Muscle of leg (tissue), 11 donors: ENCODE data around the gene BCAS1. TPM values are rescaled to one million over a fixed set of nuclear protein-coding genes. Genes with fewer than 3 reads are reported as not detected.

Experiments used
- DNase-seq: peaks from one replicate; pipeline ENCODE4 v3.0.0; 2013
- H3K27ac ChIP-seq: one replicate; pipeline ENCODE4 v1.5.1; 2013; ENCODE audit warnings: mild to moderate bottlenecking, low read length, control low read depth
- H3K27me3 ChIP-seq: one replicate; pipeline ENCODE4 v1.6.1; 2013; ENCODE audit warnings: low read length; ENCODE audit not compliant: control insufficient read depth, insufficient read depth
- H3K36me3 ChIP-seq: one replicate; pipeline ENCODE4 v1.6.1; 2013; ENCODE audit warnings: low read length; ENCODE audit not compliant: control insufficient read depth, insufficient read depth
- H3K4me1 ChIP-seq: one replicate; pipeline ENCODE4 v1.6.1; 2013; ENCODE audit warnings: low read length; ENCODE audit not compliant: control insufficient read depth, insufficient read depth
- H3K4me3 ChIP-seq: one replicate; pipeline ENCODE4 v1.5.1; 2013; ENCODE audit warnings: low read length, control low read depth
- H3K9me3 ChIP-seq: replicated peaks from 2 replicates; pipeline ENCODE4 v1.6.1; 2013; ENCODE audit warnings: low read depth, low read length; ENCODE audit not compliant: control insufficient read depth
- WGBS: methylation state at CpG from one replicate; pipeline ENCODE4 v1.1.5; 2013; ENCODE audit warnings: missing lambda C conversion rate; ENCODE audit not compliant: insufficient coverage; 5-methylcytosine and 5-hydroxymethylcytosine counted together
- polyA plus RNA-seq, 8 donors: library from polyadenylated mRNA; unstranded; fragments of 120-200 nt; gene quantifications; one replicate each; pipeline versions ENCODE4 v1.2.1 to v1.2.3, GENCODE V29; 2013; ENCODE audit warnings: inconsistent platforms in 1 of 8, low replicate concordance in 1 of 8; ENCODE audit not compliant: insufficient read length in 8 of 8, insufficient read depth in 1 of 8
- total RNA-seq: library from RNA; stranded (reverse); fragments of 120-200 nt; gene quantifications from one replicate; pipeline ENCODE4 v1.2.4, GENCODE V29; 2013

Gene BCAS1
- total and polyA plus RNA-seq, 9 donors = 2.6 to 11.4 (median 5.4) TPM

DNA sequence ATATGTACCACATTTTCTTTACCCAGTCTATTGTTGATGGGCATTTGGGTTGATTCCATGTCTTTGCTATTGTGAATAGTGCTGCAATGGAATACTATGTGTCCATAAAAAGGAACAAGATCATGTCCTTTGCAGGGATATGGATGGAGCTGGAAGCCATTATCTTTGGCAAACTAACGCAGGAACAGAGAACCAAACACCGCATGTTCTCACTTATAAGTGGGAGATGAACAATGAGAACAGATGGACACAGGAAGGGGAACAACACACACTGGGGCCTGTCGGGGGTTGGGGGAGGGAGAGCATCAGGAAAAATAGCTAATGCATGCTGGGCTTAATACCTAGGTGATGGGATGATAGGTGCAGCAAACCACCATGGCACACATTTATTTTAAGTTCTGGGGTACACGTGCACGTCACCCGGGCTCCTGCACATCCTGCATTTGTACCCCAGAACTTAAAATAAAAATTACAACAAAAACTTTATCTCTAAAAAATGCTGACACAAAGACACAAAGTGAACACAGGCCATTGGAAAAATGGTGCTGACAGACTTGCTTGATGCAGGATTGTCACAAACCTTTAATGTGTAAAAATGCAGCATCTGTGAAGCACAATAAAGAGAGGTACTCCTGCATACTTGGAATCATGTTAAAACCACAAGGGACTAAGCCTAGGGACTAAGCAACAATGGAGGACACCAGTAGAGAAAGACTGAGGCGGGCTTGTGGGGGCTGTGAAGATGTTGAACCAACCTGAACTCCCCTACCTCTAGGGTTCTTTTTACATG, 48.8 kb downstream of the BCAS1 start:
- Histone ChIP-seq H3K4me3 (no peak overlapping the region), H3K36me3 (no peaks in the 10 kb centered on the region), H3K27ac (no peak overlapping the region), H3K4me1 (no peaks in the 10 kb centered on the region), H3K27me3 (no peaks in the 10 kb centered on the region), H3K9me3 (no peaks in the 10 kb centered on the region)
- DNase-seq = no peak
- no CpG with 5 or more reads among the region's 7 CpGs for WGBS

DNA sequence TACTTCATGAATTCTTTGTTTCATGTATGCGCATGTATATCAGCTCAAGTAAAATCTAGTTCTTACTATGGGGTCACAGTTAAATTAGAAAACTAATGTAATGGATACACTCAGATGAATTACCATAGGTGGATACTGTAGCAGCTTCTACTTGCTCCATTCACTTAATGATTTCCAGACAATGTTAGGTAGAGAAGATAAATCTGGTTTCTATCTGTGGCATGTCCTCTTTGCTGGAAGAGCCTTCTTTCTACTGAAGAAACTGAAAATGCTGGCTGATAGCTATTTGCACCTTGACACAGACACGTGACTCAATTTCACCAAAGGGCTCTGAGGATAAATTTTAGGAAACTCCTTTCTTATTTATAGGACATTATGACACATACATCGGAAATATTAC, 49.5 kb downstream of the BCAS1 start:
- Histone ChIP-seq H3K36me3 (no peaks in the 10 kb centered on the region), H3K4me1 (no peaks in the 10 kb centered on the region), H3K9me3 (no peaks in the 10 kb centered on the region), H3K27me3 (no peaks in the 10 kb centered on the region), H3K27ac (no peak overlapping the region), H3K4me3 (no peak overlapping the region)
- no peak for DNase-seq
- no CpG with 5 or more reads among the region's 3 CpGs for WGBS

DNA sequence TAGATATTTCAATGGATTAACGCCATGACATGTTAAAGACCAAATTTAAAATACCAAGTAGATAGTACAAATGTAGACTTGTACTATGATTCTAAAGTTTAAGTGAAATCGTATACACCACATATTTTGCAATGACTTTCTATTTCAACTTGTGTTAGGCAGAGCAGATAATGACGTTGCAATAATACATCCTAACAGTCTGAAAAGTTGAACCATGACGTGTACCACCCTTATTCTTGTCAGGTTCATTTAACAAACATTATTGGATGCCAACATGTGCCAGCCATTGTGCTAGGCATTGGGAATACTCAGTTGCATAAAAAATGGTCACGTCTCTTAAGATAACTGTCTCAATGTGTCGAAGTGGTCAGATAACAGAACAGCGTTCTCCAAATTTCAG, 50.0 kb downstream of the BCAS1 start:
- DNase-seq = no peak
- no peaks in the 10 kb centered on the region for H3K4me1 ChIP-seq

DNA sequence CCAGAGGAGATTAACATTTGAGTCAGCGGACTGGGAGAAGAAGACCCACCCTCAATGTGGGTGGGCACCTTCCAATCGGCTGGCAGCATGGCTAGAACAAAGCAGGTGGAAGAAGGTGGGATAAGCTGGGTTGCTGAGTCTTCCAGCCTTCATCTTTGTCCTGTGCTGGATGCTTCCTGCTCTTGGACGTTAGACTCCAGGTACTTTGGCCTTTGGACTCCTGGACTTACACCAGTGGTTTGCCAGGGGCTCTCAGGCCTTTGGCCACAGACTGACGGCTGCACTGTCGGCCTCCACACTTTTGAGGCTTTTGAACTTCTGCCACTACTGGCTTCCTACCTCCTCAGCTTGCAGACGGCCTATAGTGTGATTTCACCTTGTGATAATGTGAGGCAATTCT, 50.8 kb downstream of the BCAS1 start:
- Histone ChIP-seq H3K36me3 (no peaks in the 10 kb centered on the region), H3K9me3 (no peaks in the 10 kb centered on the region), H3K4me3 (no peak overlapping the region), H3K27ac (no peak overlapping the region), H3K4me1 (peaks cover 1% of the 10 kb centered on the region), H3K27me3 (no peaks in the 10 kb centered on the region)
- DNase-seq = no peak
- 96% methylated on average over 2 of the region's 6 CpGs for WGBS

More for the DNA sequence above, 50.0 kb downstream of the BCAS1 start:
- H3K9me3 ChIP-seq = no peaks in the 10 kb centered on the region
- no CpG with 5 or more reads among the region's 7 CpGs for WGBS
- no peak overlapping the region for H3K4me3 ChIP-seq
- H3K27ac ChIP-seq = no peak overlapping the region
- no peaks in the 10 kb centered on the region for H3K36me3 ChIP-seq
- no peaks in the 10 kb centered on the region for H3K27me3 ChIP-seq

DNA sequence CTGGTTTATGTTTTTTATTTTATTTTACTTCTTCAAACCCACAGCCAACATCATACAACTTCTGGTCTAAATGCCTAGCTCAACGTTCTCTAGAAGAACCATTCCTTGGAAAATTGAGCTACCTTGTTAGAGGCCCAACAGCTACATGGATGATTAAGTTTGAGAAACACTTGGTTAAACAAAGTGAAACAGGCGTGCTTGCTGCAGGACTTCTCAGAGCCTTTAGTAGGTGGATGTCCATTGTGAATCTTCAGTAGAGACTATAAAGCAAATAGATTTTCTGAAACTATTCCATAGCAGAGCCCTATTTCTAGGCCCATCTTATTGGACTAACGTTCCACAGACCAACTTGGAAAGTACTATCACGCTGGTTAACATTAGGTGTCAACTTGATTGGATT, 51.3 kb downstream of the BCAS1 start:
- DNase-seq = no peak
- Histone ChIP-seq H3K4me3 (no peak overlapping the region), H3K27me3 (no peaks in the 10 kb centered on the region), H3K36me3 (no peaks in the 10 kb centered on the region), H3K27ac (no peak overlapping the region), H3K4me1 (peaks cover 3% of the 10 kb centered on the region), H3K9me3 (no peaks in the 10 kb centered on the region)
- 100% methylated on average over 1 of the region's 4 CpGs for WGBS

DNA sequence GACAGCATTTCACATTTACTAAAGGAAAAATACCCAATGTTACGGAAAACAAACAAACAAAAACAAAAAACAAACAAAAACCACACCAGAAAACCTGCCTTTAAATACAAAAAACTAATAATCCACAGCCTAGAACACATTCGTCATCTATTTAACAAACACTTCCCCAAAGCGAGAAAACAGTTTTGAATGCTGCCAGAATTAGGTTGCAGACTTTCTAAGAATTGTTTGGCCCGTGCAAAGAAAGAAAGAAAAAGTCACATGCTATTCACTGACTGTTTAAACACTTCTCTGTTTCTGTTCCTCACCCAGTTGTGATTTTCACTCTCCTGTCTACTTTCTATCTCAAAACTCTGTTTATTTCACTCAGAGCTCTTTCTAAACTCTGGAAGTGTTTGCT, 52.5 kb downstream of the BCAS1 start:
- Histone ChIP-seq H3K36me3 (no peaks in the 10 kb centered on the region), H3K4me3 (no peak overlapping the region), H3K27me3 (no peaks in the 10 kb centered on the region), H3K27ac (no peak overlapping the region), H3K9me3 (no peaks in the 10 kb centered on the region), H3K4me1 (peaks cover 3% of the 10 kb centered on the region)
- 79% methylated on average over 3 of the region's 4 CpGs for WGBS
- peak; percentile 72 for DNase-seq

DNA sequence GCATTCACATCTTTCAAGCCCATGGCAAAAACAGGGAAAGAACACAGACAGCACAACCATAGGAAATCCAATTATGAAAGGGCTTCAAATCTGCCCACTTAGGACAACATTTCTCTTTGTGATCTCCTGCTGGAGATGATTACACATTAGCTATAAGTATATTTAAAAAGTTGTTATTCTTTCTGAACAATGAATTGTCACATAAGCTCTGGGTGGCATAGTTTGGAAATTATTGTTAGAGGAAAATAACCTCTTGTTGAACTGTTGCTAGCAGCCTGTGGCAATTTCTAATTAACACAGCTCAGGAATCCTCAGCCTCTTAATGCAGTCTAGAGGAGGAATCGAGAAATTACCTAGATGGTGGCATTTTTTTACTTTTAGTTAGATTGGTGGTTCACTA, 54.9 kb downstream of the BCAS1 start:
- H3K4me1 ChIP-seq = peaks cover 3% of the 10 kb centered on the region
- H3K4me3 ChIP-seq = no peak overlapping the region

DNA sequence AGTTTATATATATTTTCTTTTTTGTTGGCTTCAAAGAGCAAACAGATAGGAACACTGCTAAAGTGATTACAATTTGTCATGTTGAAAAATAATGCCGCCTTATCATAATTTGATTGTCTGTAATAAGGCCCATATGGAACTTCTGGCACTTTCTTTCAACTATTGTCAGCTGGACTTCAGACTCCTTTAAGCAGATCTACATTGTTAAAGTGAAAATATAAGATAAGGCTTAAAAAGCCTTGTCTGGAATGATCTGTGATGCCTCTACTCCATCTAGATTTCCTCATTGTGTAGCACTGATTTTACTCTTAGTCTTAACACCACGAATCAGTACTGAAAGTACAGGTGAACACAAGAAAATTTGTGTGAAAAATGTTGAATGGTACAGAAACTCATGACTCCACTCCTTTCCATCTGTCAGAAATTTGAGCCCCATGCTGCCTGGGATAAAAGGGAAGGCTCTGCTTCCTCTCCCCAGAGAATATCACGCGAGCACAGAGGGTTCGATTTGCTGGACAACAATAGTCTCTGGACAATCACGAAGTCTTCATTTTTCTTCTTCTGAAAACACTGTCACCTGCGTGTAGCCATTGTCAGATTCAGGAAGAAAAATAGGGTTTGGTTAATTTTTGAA, 56.0 kb downstream of the BCAS1 start:
- Histone ChIP-seq H3K27me3 (no peaks in the 10 kb centered on the region), H3K36me3 (no peaks in the 10 kb centered on the region), H3K27ac (no peak overlapping the region), H3K4me1 (peaks cover 3% of the 10 kb centered on the region), H3K9me3 (no peaks in the 10 kb centered on the region), H3K4me3 (no peak overlapping the region)
- WGBS = no CpG with 5 or more reads among the region's 7 CpGs
- DNase-seq = peak; percentile 21

More for the DNA sequence above, 54.9 kb downstream of the BCAS1 start:
- WGBS = no CpG with 5 or more reads among the region's 1 CpG
- H3K9me3 ChIP-seq = no peaks in the 10 kb centered on the region
- H3K36me3 ChIP-seq = no peaks in the 10 kb centered on the region
- no peak for DNase-seq
- no peaks in the 10 kb centered on the region for H3K27me3 ChIP-seq
- no peak overlapping the region for H3K27ac ChIP-seq

DNA sequence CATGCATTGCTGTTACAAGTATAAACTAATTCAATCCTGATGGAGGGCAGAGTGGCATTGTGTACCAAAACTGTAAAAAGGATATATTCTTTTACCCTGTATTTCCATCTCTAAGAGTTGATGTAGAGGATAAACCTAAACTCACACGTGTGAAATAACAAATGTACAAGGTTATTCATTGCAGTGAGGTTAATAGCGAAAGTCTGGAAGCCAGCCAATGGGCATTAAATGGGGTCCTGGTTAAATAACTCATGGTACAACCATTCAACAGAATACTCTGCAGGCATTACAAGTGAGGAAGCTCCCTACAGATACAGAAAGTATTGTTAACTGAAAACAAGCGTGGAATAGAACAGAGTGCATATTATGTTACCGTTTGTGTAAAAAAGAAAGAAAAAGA, 56.9 kb downstream of the BCAS1 start:
- Histone ChIP-seq H3K27me3 (no peaks in the 10 kb centered on the region), H3K4me1 (peaks cover 3% of the 10 kb centered on the region), H3K4me3 (no peak overlapping the region), H3K27ac (no peak overlapping the region), H3K9me3 (no peaks in the 10 kb centered on the region), H3K36me3 (no peaks in the 10 kb centered on the region)
- no peak for DNase-seq
- no CpG with 5 or more reads among the region's 4 CpGs for whole genome bisulfite sequencing

DNA sequence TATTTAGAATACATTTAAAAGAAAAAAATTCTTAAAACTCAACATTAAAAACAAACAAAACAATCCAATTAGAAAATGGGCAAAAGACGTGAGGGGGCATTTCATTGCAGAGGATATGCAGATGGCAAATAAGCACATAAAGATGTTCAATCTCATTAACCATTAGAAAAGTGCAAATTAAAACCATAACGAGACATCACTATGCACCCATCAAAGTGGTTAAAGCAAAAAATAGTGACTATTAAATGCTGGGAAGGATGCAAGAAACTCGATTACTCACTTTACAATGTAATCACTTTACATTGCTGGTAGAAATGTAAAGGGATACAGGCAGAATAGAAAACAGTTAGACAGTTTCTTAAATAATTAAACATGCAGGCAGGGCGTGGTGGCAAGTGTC, 59.0 kb downstream of the BCAS1 start:
- Histone ChIP-seq H3K4me3 (no peak overlapping the region), H3K36me3 (no peaks in the 10 kb centered on the region), H3K27ac (no peak overlapping the region), H3K27me3 (no peaks in the 10 kb centered on the region), H3K9me3 (no peaks in the 10 kb centered on the region), H3K4me1 (peaks cover 3% of the 10 kb centered on the region)
- DNase-seq = no peak
- WGBS = 80% methylated on average over 1 of the region's 4 CpGs
